IMR-90 (cell line): ENCODE measurements around the gene RELL1. TPM values are rescaled to one million over a fixed set of nuclear protein-coding genes. Genes with fewer than 3 reads are reported as not detected.

ENCODE experiments used
- ATAC-seq: fragments of 200-7000 bp; cut with Tn5 transposase; 2 replicates; pipeline ENCODE4 v1.9.1; 2020; ENCODE audit warnings: low read depth, mild to moderate bottlenecking, moderate library complexity
- BruUV-seq: library from RNA; stranded (reverse); fragments of 400-500 nt; replicated peaks from 2 replicates; lab custom pipeline; 2021; lab: Mats Ljungman, UMichigan
- CTCF ChIA-PET: fragments of 300-600 bp; formaldehyde crosslinking; extraction: SDS; loops from one replicate; lab custom pipeline; 2021; ENCODE audit warnings: antibody characterized with exemption; lab: Yijun Ruan, JAX
- POLR2A ChIA-PET: fragments of 300-600 bp; sonication (Branson Sonifier 250); formaldehyde crosslinking; loops from one replicate; lab custom pipeline; 2022; ENCODE audit warnings: antibody characterized with exemption; ENCODE audit not compliant: unreplicated experiment; lab: Charles Lee
- DNase-seq: peaks from one replicate; pipeline ENCODE4 v3.0.0; 2013
- H2AFZ ChIP-seq: replicated peaks from 2 replicates; pipeline ENCODE3; 2013; ENCODE audit warnings: low read length, mild to moderate bottlenecking; ENCODE audit not compliant: poor library complexity
- H2AK5ac ChIP-seq: 2 replicates; pipeline ENCODE4 v1.6.1; 2013; ENCODE audit warnings: low read depth, low read length, inconsistent platforms
- H2AK9ac ChIP-seq: replicated peaks from 2 replicates; pipeline ENCODE3; 2013; ENCODE audit warnings: mild to moderate bottlenecking, low read depth, low read length, moderate library complexity; ENCODE audit not compliant: poor library complexity
- H2BK120ac ChIP-seq: 2 replicates; pipeline ENCODE4 v1.6.1; 2013; ENCODE audit warnings: low read depth, low read length, inconsistent platforms
- H2BK15ac ChIP-seq: 3 replicates; pipeline ENCODE4 v1.6.1; 2013; ENCODE audit warnings: low read depth, low read length, inconsistent platforms
- H2BK20ac ChIP-seq: 2 replicates; pipeline ENCODE4 v1.6.1; 2013; ENCODE audit warnings: low read depth, mild to moderate bottlenecking, inconsistent platforms, low read length, moderate library complexity
- H2BK5ac ChIP-seq: 2 replicates; pipeline ENCODE4 v1.6.1; 2013; ENCODE audit warnings: mild to moderate bottlenecking, low read depth, low read length, inconsistent platforms; ENCODE audit not compliant: poor library complexity, severe bottlenecking
- H3K14ac ChIP-seq: replicated peaks from 2 replicates; pipeline ENCODE4 v1.6.1; 2013; ENCODE audit warnings: low read depth, low read length, inconsistent platforms
- H3K18ac ChIP-seq: 2 replicates; pipeline ENCODE4 v1.6.1; 2013; ENCODE audit warnings: low read depth, low read length, control low read depth
- H3K23ac ChIP-seq: 2 replicates; pipeline ENCODE4 v1.6.1; 2013; ENCODE audit warnings: low read depth, low read length, inconsistent platforms
- H3K27ac ChIP-seq: 2 replicates; pipeline ENCODE4 v1.5.1; 2013; ENCODE audit warnings: mild to moderate bottlenecking, control low read depth, low read length; ENCODE audit not compliant: insufficient read depth
- H3K27me3 ChIP-seq: 2 replicates; pipeline ENCODE4 v1.6.1; 2013; ENCODE audit warnings: low read length; ENCODE audit not compliant: control insufficient read depth, insufficient read depth
- H3K36me3 ChIP-seq: 2 replicates; pipeline ENCODE4 v1.6.1; 2013; ENCODE audit warnings: low read length, mixed read lengths; ENCODE audit not compliant: control insufficient read depth, insufficient read depth
- H3K4ac ChIP-seq: 2 replicates; pipeline ENCODE4 v1.6.1; 2013; ENCODE audit warnings: low read depth, low read length, inconsistent platforms
- H3K4me1 ChIP-seq: 2 replicates; pipeline ENCODE4 v1.6.1; 2013; ENCODE audit warnings: low read length, mixed read lengths; ENCODE audit not compliant: control insufficient read depth, insufficient read depth
- H3K4me2 ChIP-seq: 2 replicates; pipeline ENCODE4 v1.6.1; 2013; ENCODE audit warnings: low read depth, mild to moderate bottlenecking, control low read depth, low read length, moderate library complexity
- H3K4me3 ChIP-seq: 2 replicates; pipeline ENCODE4 v1.5.1; 2013; ENCODE audit warnings: low read depth, mild to moderate bottlenecking, control low read depth, low read length, moderate library complexity; ENCODE audit not compliant: insufficient read depth
- H3K56ac ChIP-seq: 2 replicates; pipeline ENCODE4 v1.6.1; 2013; ENCODE audit warnings: low read length, inconsistent platforms; ENCODE audit not compliant: insufficient read depth; ENCODE audit errors: extremely low read depth
- H3K79me1 ChIP-seq, 2 experiments: 2 replicates each; pipeline ENCODE4 v1.6.1; 2013; ENCODE audit warnings: low read length in 2 of 2, inconsistent platforms in 1 of 2, low read depth in 1 of 2
- H3K9ac ChIP-seq: 2 replicates; pipeline ENCODE4 v1.6.1; 2013; ENCODE audit warnings: low read depth, low read length, control low read depth
- H3K9me1 ChIP-seq: 2 replicates; pipeline ENCODE4 v1.6.1; 2013; ENCODE audit warnings: low read length, inconsistent platforms; ENCODE audit not compliant: insufficient read depth
- H3K9me3 ChIP-seq: 2 replicates; pipeline ENCODE4 v1.6.1; 2013; ENCODE audit warnings: low read length; ENCODE audit not compliant: control insufficient read depth, insufficient read depth
- H4K20me1 ChIP-seq: 2 replicates; pipeline ENCODE4 v1.6.1; 2013; ENCODE audit warnings: low read length, inconsistent platforms; ENCODE audit not compliant: insufficient read depth
- H4K5ac ChIP-seq: 2 replicates; pipeline ENCODE4 v1.6.1; 2013; ENCODE audit warnings: mild to moderate bottlenecking, low read depth, low read length, control low read depth
- H4K8ac ChIP-seq, 2 experiments: 2 replicates each; pipeline ENCODE4 v1.6.1; 2013; ENCODE audit warnings: low read depth in 2 of 2, low read length in 2 of 2, control low read depth in 1 of 2, inconsistent platforms in 1 of 2
- H4K91ac ChIP-seq: 2 replicates; pipeline ENCODE4 v1.6.1; 2013; ENCODE audit warnings: low read depth, low read length, inconsistent platforms; ENCODE audit not compliant: insufficient read depth
- BHLHE40 ChIP-seq: fragments of 150-350 bp; IDR thresholded peaks from 2 replicates; pipeline ENCODE4 v1.6.1; 2016; ENCODE audit warnings: mild to moderate bottlenecking, low read depth, low read length
- CEBPB ChIP-seq: IDR thresholded peaks from 2 replicates; pipeline ENCODE4 v1.6.1; 2012; ENCODE audit warnings: low read depth, low read length, improper control_type of control experiment
- CHD1 ChIP-seq: IDR thresholded peaks from 2 replicates; pipeline ENCODE4 v1.6.1; 2012; ENCODE audit warnings: low read depth, low read length, improper control_type of control experiment
- FOS ChIP-seq: fragments of 150-350 bp; IDR thresholded peaks from 2 replicates; pipeline ENCODE4 v1.6.1; 2016; ENCODE audit warnings: low read depth, low read length
- MAZ ChIP-seq: IDR thresholded peaks from 2 replicates; pipeline ENCODE4 v1.6.1; 2012; ENCODE audit warnings: low read depth, mild to moderate bottlenecking, low read length, improper control_type of control experiment, moderate library complexity, borderline replicate concordance
- MXI1 ChIP-seq: IDR thresholded peaks from 2 replicates; pipeline ENCODE4 v1.6.1; 2012; ENCODE audit warnings: low read depth, mild to moderate bottlenecking, low read length, moderate library complexity, borderline replicate concordance
- POLR2A ChIP-seq: IDR thresholded peaks from 2 replicates; pipeline ENCODE4 v1.6.1; 2012; ENCODE audit warnings: mild to moderate bottlenecking, low read depth, low read length
- RAD21 ChIP-seq: IDR thresholded peaks from 2 replicates; pipeline ENCODE4 v1.6.1; 2012; ENCODE audit warnings: low read length, improper control_type of control experiment
- RCOR1 ChIP-seq: IDR thresholded peaks from 2 replicates; pipeline ENCODE4 v1.6.1; 2012; ENCODE audit warnings: mild to moderate bottlenecking, low read length, improper control_type of control experiment; ENCODE audit not compliant: insufficient replicate concordance
- SMC3 ChIP-seq: fragments of 150-350 bp; IDR thresholded peaks from 2 replicates; pipeline ENCODE4 v1.6.1; 2016; ENCODE audit warnings: low read depth, mild to moderate bottlenecking, antibody characterized with exemption, low read length, moderate library complexity
- WGBS, 2 experiments: methylation state at CpG; one replicate each; pipeline versions ENCODE4 v1.1.5 to v1.1.7; 2013; ENCODE audit warnings: missing lambda C conversion rate in 2 of 2; ENCODE audit not compliant: insufficient read length in 1 of 2; ENCODE audit errors: extremely low coverage in 2 of 2; 5-methylcytosine and 5-hydroxymethylcytosine counted together
- dilution Hi-C: fragments of 300-500 bp; cut with HindIII; formaldehyde crosslinking; loops from one replicate; pipeline ENCODE4 v1.14.3; 2018; ENCODE audit warnings: low sequenced_read_pairs; ENCODE audit not compliant: unreplicated experiment
- in situ Hi-C: fragments of 300-500 bp; cut with MboI; formaldehyde crosslinking; loops from 3 replicates; pipeline ENCODE4 v1.14.3; 2019; ENCODE audit warnings: low sequenced_read_pairs, inconsistent platforms, mixed read lengths
- intact Hi-C: fragments of 100-400 bp; cut with micrococcal nuclease; formaldehyde crosslinking; loops from 2 replicates; pipeline ENCODE4 v1.10.0; 2022
- polyA plus RNA-seq, 3 experiments: library from polyadenylated mRNA; depleted of rRNA; stranded (reverse); fragments of >200 nt; gene quantifications; 2 replicates each; pipeline ENCODE4 v1.2.3, GENCODE V29; 2012; ENCODE audit warnings: low replicate concordance in 1 of 3
- total RNA-seq: library from RNA; depleted of rRNA; stranded (reverse); fragments of >200 nt; gene quantifications from 2 replicates; pipeline ENCODE4 v1.2.3, GENCODE V29; 2012
- TF ChIP-seq, protein P1 (sequence below): fragments of 150-350 bp; IDR thresholded peaks from 2 replicates; pipeline ENCODE4 v1.6.1; 2016; ENCODE audit warnings: low read depth, mild to moderate bottlenecking, low read length, moderate library complexity, borderline replicate concordance
- TF ChIP-seq, protein P2 (sequence below): fragments of 150-350 bp; IDR thresholded peaks from 2 replicates; pipeline ENCODE4 v1.6.1; 2017; ENCODE audit warnings: mild to moderate bottlenecking, antibody characterized with exemption, low read length, low read depth

Gene RELL1
- total and polyA plus RNA-seq, 2 of the 4 experiments (the other 2 are of a cell fraction), result 6.8 to 39.6 TPM

DNA sequence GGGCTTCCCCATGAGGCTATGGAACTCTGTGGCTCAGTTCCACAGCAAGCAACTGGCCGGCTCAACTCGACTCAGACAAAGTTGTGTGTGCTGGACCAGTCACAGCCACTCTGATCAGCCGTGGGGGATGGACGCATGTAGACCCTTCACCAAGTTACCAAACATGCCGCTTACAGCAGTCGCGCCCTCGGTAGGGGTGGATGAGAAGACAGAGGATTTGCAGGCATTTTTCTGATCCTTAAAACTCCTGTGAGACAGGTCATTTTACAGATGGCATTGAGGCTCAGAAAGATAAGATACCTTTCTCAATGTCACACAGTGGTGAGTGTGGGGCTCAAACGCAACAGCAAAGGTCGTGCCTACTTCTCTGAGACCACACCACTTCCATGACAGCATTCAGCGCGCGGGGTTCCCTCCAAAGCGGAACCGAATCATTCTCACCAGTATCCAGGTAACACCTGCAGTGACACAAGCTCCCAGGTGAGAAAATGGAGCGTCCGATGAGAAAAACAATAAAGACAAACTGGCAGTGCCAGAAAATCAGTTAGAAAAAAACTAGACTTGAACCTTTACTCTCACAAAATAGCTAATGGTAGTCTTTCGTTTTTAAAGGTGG is 83.6 kb downstream of the RELL1 start:
- Histone ChIP-seq H3K9ac (no peak overlapping the region), H4K8ac (no peak overlapping the region), H3K4ac (no peak overlapping the region), H3K18ac (no peak overlapping the region), H2BK15ac (no peak overlapping the region), H4K5ac (no peak overlapping the region), H3K23ac (no peak overlapping the region), H4K20me1 (no peaks in the 10 kb centered on the region), H4K91ac (no peak overlapping the region), H2BK120ac (no peak overlapping the region), H3K4me2 (no peak overlapping the region), H2BK20ac (no peak overlapping the region), H3K9me1 (no peaks in the 10 kb centered on the region), H3K9me3 (no peaks in the 10 kb centered on the region), H3K36me3 (no peaks in the 10 kb centered on the region), H3K27me3 (no peaks in the 10 kb centered on the region), H3K4me3 (no peak overlapping the region), H3K4me1 (no peaks in the 10 kb centered on the region; the same call in 1 of the 2 replicates), H2AK9ac (no peak overlapping the region), H3K79me1 (no peaks in the 10 kb centered on the region), H2BK5ac (no peak overlapping the region), H3K14ac (no peak overlapping the region), H3K27ac (no peak overlapping the region), H2AK5ac (no peak overlapping the region), H2AFZ (no peak overlapping the region), H3K56ac (no peak overlapping the region)
- no peak for TF ChIP-seq FOS
- no peak for TF ChIP-seq SMC3
- no peak for TF ChIP-seq POLR2A
- TF ChIP-seq CEBPB, result no peak
- TF ChIP-seq RCOR1, result no peak
- no peak for TF ChIP-seq BHLHE40
- no peak for TF ChIP-seq MXI1
- TF ChIP-seq RAD21, result no peak
- TF ChIP-seq, protein P1, sequence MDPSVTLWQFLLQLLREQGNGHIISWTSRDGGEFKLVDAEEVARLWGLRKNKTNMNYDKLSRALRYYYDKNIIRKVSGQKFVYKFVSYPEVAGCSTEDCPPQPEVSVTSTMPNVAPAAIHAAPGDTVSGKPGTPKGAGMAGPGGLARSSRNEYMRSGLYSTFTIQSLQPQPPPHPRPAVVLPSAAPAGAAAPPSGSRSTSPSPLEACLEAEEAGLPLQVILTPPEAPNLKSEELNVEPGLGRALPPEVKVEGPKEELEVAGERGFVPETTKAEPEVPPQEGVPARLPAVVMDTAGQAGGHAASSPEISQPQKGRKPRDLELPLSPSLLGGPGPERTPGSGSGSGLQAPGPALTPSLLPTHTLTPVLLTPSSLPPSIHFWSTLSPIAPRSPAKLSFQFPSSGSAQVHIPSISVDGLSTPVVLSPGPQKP, result no peak
- TF ChIP-seq CHD1, result no peak
- TF ChIP-seq MAZ, result no peak
- TF ChIP-seq, protein P2, sequence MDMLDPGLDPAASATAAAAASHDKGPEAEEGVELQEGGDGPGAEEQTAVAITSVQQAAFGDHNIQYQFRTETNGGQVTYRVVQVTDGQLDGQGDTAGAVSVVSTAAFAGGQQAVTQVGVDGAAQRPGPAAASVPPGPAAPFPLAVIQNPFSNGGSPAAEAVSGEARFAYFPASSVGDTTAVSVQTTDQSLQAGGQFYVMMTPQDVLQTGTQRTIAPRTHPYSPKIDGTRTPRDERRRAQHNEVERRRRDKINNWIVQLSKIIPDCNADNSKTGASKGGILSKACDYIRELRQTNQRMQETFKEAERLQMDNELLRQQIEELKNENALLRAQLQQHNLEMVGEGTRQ, result no peak
- CTCF ChIA-PET, result interaction anchor here (0.6 to 2.8 kb wide), 13 partner anchors 8 to 433 kb away, joined by 3 to 16 read pairs (median 4); no protein-coding TSS in a partner anchor
- no TSS peak for BruUV-seq
- intact Hi-C loops (loop anchor here (1.0 kb wide), 5 partner anchors 84 to 433 kb away; partner anchors contain the start of genes PGM2 and RELL1), in situ Hi-C loops (loop anchor here (10.0 kb wide), 2 partner anchors 202 to 432 kb away; no protein-coding TSS in a partner anchor), dilution Hi-C loops (no loop called here)
- no peak for ATAC-seq
- DNase-seq, result no peak
- POLR2A ChIA-PET, result no interaction called here
- 82% methylated on average over 3 of the region's 18 CpGs; no CpG with 5 or more reads in 1 of the 2 experiments for WGBS, 2 experiments
